ENCODE measurements around the gene TPK1.

DNA sequence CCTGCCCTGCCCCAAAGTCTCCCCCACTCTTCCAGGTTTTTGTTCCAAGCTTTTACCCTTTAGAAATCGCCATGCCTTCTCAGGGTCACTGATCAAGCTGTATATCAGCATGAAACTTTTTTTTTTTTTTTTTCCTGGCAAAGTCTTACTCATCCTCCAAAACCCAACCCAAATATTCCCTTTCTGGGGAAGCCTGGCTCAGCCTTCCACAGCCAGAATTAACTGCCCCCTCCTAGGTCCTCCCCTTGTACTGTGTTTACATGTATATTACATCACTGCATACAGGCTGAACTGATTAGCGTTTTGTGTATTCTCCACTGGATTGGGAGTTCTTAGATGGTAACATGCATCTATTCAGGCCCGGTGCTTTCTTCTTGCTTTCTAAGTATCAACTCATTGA is 427.7 kb downstream of the TPK1 start:
- TF ChIP-seq, protein P1, sequence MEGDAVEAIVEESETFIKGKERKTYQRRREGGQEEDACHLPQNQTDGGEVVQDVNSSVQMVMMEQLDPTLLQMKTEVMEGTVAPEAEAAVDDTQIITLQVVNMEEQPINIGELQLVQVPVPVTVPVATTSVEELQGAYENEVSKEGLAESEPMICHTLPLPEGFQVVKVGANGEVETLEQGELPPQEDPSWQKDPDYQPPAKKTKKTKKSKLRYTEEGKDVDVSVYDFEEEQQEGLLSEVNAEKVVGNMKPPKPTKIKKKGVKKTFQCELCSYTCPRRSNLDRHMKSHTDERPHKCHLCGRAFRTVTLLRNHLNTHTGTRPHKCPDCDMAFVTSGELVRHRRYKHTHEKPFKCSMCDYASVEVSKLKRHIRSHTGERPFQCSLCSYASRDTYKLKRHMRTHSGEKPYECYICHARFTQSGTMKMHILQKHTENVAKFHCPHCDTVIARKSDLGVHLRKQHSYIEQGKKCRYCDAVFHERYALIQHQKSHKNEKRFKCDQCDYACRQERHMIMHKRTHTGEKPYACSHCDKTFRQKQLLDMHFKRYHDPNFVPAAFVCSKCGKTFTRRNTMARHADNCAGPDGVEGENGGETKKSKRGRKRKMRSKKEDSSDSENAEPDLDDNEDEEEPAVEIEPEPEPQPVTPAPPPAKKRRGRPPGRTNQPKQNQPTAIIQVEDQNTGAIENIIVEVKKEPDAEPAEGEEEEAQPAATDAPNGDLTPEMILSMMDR (conservative IDR thresholded peaks at IDR 0.05 in 1 of 2, IDR thresholded peaks at IDR 0.05 in 1 of 2; ENCODE audit: extremely low read depth in 1 of 2, insufficient read depth in 1 of 2, low read depth in 1 of 2, low read length in 2 of 2), result no peak
- TF ChIP-seq EZH2 (IDR thresholded peaks at IDR 0.05; ENCODE audit: borderline replicate concordance, low read length), result no peak
